ENCODE measurements around the gene NPAS2. TPM values are rescaled to one million over a fixed set of nuclear protein-coding genes. Genes with fewer than 3 reads are reported as not detected.

The NPAS2 gene
- total RNA-seq, 3 donors from 2014 or later (not counting 1 experiment from before 2014, with no cell fraction given), result not detected

DNA sequence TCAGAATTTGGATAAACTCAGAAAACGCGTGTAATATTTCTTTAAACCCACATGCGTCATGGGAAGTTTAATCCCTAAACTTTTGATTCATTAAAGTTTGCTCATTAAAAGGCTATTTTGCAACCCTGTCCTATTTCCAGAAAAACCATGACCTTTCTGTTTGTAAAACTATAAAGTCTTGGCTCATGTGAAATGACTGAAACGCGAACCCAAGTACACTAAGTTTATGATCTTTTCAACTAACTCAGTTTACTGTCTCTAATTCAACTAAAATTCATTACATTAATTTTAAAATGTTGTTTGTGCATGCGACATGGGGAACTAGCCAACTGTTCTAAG is 178.3 kb downstream of the NPAS2 start:
- Mint-ChIP-seq H3K27me3 (ENCODE audit: low read depth in 2 of 2) (peaks cover 6 to 9% of the 10 kb centered on the region in 2 donors), H3K4me1 (peaks cover 14 to 16% of the 10 kb centered on the region in 2 donors), H3K9me3 (no peaks in the 10 kb centered on the region), H3K4me3 (no peak overlapping the region), H3K36me3 (no peaks in the 10 kb centered on the region), H3K27ac (no peak overlapping the region)
- intact Hi-C loops (cut with micrococcal nuclease), result no loop called here
- Histone ChIP-seq H3K36me3 (ENCODE audit: control insufficient read depth, insufficient read depth, low read length) (no peaks in the 10 kb centered on the region), H3K27ac (ENCODE audit: low read length) (no peak overlapping the region), H3K27me3 (ENCODE audit: control insufficient read depth, insufficient read depth, low read length) (no peaks in the 10 kb centered on the region), H3K4me3 (ENCODE audit: low read length) (no peak overlapping the region), H3K4me1 (ENCODE audit: control insufficient read depth, insufficient read depth, low read length) (peaks cover 11% of the 10 kb centered on the region), H3K9me3 (ENCODE audit: control insufficient read depth, insufficient read depth, low read length) (no peaks in the 10 kb centered on the region)
- TF ChIP-seq, protein P1, sequence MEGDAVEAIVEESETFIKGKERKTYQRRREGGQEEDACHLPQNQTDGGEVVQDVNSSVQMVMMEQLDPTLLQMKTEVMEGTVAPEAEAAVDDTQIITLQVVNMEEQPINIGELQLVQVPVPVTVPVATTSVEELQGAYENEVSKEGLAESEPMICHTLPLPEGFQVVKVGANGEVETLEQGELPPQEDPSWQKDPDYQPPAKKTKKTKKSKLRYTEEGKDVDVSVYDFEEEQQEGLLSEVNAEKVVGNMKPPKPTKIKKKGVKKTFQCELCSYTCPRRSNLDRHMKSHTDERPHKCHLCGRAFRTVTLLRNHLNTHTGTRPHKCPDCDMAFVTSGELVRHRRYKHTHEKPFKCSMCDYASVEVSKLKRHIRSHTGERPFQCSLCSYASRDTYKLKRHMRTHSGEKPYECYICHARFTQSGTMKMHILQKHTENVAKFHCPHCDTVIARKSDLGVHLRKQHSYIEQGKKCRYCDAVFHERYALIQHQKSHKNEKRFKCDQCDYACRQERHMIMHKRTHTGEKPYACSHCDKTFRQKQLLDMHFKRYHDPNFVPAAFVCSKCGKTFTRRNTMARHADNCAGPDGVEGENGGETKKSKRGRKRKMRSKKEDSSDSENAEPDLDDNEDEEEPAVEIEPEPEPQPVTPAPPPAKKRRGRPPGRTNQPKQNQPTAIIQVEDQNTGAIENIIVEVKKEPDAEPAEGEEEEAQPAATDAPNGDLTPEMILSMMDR (IDR thresholded peaks at IDR 0.05), result no peak
- WGBS (ENCODE audit: insufficient coverage), result 97% methylated on average over 5 of the region's 6 CpGs
- ATAC-seq, result no peak
- DNase-seq, result no peak

DNA sequence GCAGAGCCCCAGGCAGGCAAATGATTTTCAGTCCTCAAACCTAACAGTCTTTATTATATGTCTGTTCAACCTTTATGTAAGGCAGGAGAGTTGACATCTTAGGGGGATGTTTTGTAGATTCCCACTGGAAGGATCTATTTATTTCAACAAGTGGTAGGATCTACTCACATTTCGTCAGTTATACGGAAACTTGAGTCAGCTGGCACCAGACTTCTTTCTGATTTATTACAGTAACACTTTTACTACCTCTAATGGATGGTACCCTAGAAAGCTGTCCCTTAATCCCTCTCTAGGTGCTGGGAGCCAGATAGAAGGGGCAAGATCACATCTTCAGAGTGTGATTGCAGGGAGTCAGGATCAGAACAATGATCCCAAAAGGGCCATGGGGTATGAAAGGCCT is 180.1 kb downstream of the NPAS2 start:
- no peak overlapping the region for H3K4me3 ChIP-seq (ENCODE audit: low read length)
- H3K27me3 Mint-ChIP-seq (ENCODE audit: low read depth in 2 of 2), result peaks cover 3 to 9% of the 10 kb centered on the region in 2 donors
- H3K36me3 Mint-ChIP-seq, result peaks cover 18% of the 10 kb centered on the region
- peak overlapping the region; percentile 0 to 41 for H3K27ac Mint-ChIP-seq
- peak overlapping the region; percentile 65 for H3K4me3 Mint-ChIP-seq
- TF ChIP-seq, protein P1 (IDR thresholded peaks at IDR 0.05), result no peak
- ATAC-seq (no peak), DNase-seq (no peak)
- H3K9me3 Mint-ChIP-seq, result no peaks in the 10 kb centered on the region
- H3K9me3 ChIP-seq (ENCODE audit: control insufficient read depth, insufficient read depth, low read length), result no peaks in the 10 kb centered on the region
- peaks cover 32 to 34% of the 10 kb centered on the region in 2 donors for H3K4me1 Mint-ChIP-seq
- no peaks in the 10 kb centered on the region for H3K27me3 ChIP-seq (ENCODE audit: control insufficient read depth, insufficient read depth, low read length)
- intact Hi-C loops (cut with micrococcal nuclease), result loop anchor here (5.0 kb wide), 2 partner anchors 418 to 583 kb away; partner anchors contain the start of gene CHST10
- WGBS (ENCODE audit: insufficient coverage), result 100% methylated on average over 2 of the region's 2 CpGs
- peaks cover 14% of the 10 kb centered on the region for H3K36me3 ChIP-seq (ENCODE audit: control insufficient read depth, insufficient read depth, low read length)
- peaks cover 25% of the 10 kb centered on the region for H3K4me1 ChIP-seq (ENCODE audit: control insufficient read depth, insufficient read depth, low read length)
- no peak overlapping the region for H3K27ac ChIP-seq (ENCODE audit: low read length)

DNA sequence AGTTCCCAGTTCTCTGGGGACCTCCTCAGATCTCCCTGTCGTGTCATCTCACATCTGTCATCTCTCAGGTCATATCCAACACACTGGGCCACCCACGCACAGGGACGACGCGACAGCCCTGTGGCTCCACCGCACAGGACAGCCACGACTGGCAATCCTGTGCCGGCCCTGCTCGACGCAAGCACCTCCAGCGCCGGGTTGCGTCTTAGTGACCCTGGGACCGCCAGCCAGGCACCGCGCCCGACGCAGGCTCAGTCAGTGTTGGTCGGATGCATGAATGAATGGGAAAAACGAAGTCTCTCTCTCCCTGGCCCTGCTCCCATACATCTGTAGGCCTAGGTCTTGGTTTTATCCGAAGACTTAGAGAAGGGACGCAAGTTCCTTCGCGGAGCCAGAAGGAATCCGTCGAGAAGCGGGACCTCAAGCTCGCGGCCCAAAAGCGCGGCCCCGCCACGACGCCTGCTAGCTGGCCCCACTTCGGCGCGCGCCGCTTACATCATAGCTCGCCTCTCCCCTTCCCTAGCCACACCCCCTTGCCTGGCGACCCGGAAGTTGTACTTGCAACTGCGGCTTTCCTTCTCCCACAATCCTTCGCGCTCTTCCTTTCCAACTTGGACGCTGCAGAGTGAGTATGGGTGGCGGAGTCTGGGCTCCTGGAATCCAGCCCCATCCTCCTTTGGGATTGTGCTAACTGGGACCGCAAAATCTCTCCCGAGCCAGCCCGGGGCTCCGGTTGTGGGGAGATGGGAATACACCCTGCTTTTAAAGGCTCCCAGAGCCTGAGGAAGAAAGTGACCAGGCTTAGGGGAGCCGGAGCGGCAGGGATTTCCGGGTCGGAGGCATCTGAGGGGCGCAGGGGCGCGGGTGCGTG is 182.0 kb downstream of the NPAS2 start, which contains the start of gene RPL31:
Gene RPL31 (plus strand): TSS at position 599 of the 871 bp plus-strand sequence. CDS start 413 bp downstream, outside the sequence.
- H3K4me3 Mint-ChIP-seq, result peak within 1 kb of the TSS; percentile 90

More for the DNA sequence above, 182.0 kb downstream of the NPAS2 start, which contains the start of gene RPL31:
- TF ChIP-seq, protein P1 (IDR thresholded peaks at IDR 0.05), result no peak
- H3K36me3 Mint-ChIP-seq, result peaks cover 32% of the 10 kb centered on the region
- Histone ChIP-seq H3K9me3 (ENCODE audit: control insufficient read depth, insufficient read depth, low read length) (no peaks in the 10 kb centered on the region), H3K4me3 (ENCODE audit: low read length) (peak within 1 kb of the TSS; percentile 92), H3K4me1 (ENCODE audit: control insufficient read depth, insufficient read depth, low read length) (peaks cover 25% of the 10 kb centered on the region), H3K27ac (ENCODE audit: low read length) (peak within 1 kb of the TSS; percentile 81), H3K36me3 (ENCODE audit: control insufficient read depth, insufficient read depth, low read length) (peaks cover 33% of the 10 kb centered on the region), H3K27me3 (ENCODE audit: control insufficient read depth, insufficient read depth, low read length) (no peaks in the 10 kb centered on the region)
- H3K4me1 Mint-ChIP-seq, result peaks cover 34 to 42% of the 10 kb centered on the region in 2 donors
- DNase-seq (peak; percentile 92 to 98), ATAC-seq (peak; percentile 96 to 98 (median 97))
- intact Hi-C loops (cut with micrococcal nuclease), result loop anchor here (1.0 to 5.0 kb wide), 4 partner anchors 251 to 585 kb away; partner anchors contain the start of genes CHST10 and CNOT11
- H3K9me3 Mint-ChIP-seq, result no peaks in the 10 kb centered on the region
- 9% methylated on average over 59 of the region's 59 CpGs for WGBS (ENCODE audit: insufficient coverage)
- H3K27me3 Mint-ChIP-seq (ENCODE audit: low read depth in 2 of 2), result peaks cover 3 to 9% of the 10 kb centered on the region in 2 donors
- H3K27ac Mint-ChIP-seq, result peak within 1 kb of the TSS; percentile 91 to 93

Data from natural killer cell (primary cell).